Activated CD4-positive, alpha-beta memory T cell treated with anti-CD3 and anti-CD28 coated beads for 36 hours (primary cell): ENCODE measurements around the gene IL10. TPM values are rescaled to one million over a fixed set of nuclear protein-coding genes. Genes with fewer than 3 reads are reported as not detected.
"Not testable (repeated sequence)": the region's sequence is repeated elsewhere in the genome, so short reads cannot be mapped to it uniquely, and the experiment has no call there.

Experiments
- CTCF ChIA-PET: fragments of 350-600 bp; sonication (Branson Sonifier 250); formaldehyde crosslinking; loops from one replicate; lab custom pipeline; 2021; ENCODE audit warnings: antibody characterized with exemption, inconsistent platforms; lab: Charles Lee
- POLR2A ChIA-PET: fragments of 350-600 bp; sonication (Branson Sonifier 250); formaldehyde crosslinking; loops from one replicate; lab custom pipeline; 2021; ENCODE audit warnings: antibody characterized with exemption; lab: Charles Lee
- DNase-seq: peaks from one replicate; pipeline ENCODE4 v3.0.0-alpha.2; 2020
- H3K27ac Mint-ChIP-seq: one replicate; pipeline ENCODE4 v1.8.0; 2021; ENCODE audit warnings: mixed read lengths
- H3K27me3 Mint-ChIP-seq: one replicate; pipeline ENCODE4 v1.8.0; 2021; ENCODE audit warnings: mixed read lengths
- H3K36me3 Mint-ChIP-seq: one replicate; pipeline ENCODE4 v1.8.0; 2021; ENCODE audit warnings: mixed read lengths
- H3K4me1 Mint-ChIP-seq: one replicate; pipeline ENCODE4 v1.8.0; 2021; ENCODE audit warnings: low read depth, mixed read lengths
- H3K4me3 Mint-ChIP-seq: one replicate; pipeline ENCODE4 v1.8.0; 2021; ENCODE audit warnings: mild to moderate bottlenecking, mixed read lengths
- H3K9me3 Mint-ChIP-seq: one replicate; pipeline ENCODE4 v1.8.0; 2021; ENCODE audit warnings: mixed read lengths
- intact Hi-C: fragments of 100-400 bp; cut with micrococcal nuclease; formaldehyde crosslinking; loops from one replicate; pipeline ENCODE4 v1.15.1; 2023
- total RNA-seq, 2 experiments: library from RNA; stranded (reverse); gene quantifications; one replicate each; pipeline ENCODE4 v1.2.3, GENCODE V29; 2021

The IL10 gene
- total RNA-seq, 2 experiments from 2014 or later = 17.3 to 18.5 TPM

- POLR2A ChIA-PET = interaction anchor here (0.8 to 3.9 kb wide), 6 partner anchors 11 to 43 kb away, joined by 3 to 34 read pairs (median 8); partner anchors contain the start of genes IL10 and IL19
- intact Hi-C loops = no loop called here
- DNase-seq = no peak
- Mint-ChIP-seq H3K4me3 (no peak overlapping the region), H3K9me3 (no peaks in the 10 kb centered on the region), H3K27ac (peak overlapping the region; percentile 82), H3K4me1 (peaks cover 59% of the 10 kb centered on the region), H3K27me3 (peaks cover 18% of the 10 kb centered on the region), H3K36me3 (peaks cover 2% of the 10 kb centered on the region)
- CTCF ChIA-PET = interaction anchor here (0.7 to 6.5 kb wide), 6 partner anchors 16 to 49 kb away, joined by 3 to 43 read pairs (median 9); partner anchors contain the start of gene IL19
Observed at GRCh38 chr1:206783506-206783905, 11.2 kb upstream of the IL10 start.

- no peak overlapping the region for H3K4me3 Mint-ChIP-seq
- POLR2A ChIA-PET = interaction anchor here (1.1 to 3.9 kb wide), 5 partner anchors 10 to 21 kb away, joined by 3 to 34 read pairs (median 5); partner anchors contain the start of genes IL10 and IL19
Observed at GRCh38 chr1:206782448-206782847, 10.2 kb upstream of the IL10 start.

GRCh38 chr1:206779638-206780037 is 7.3 kb upstream of the IL10 start:
- intact Hi-C loops = no loop called here
- no peak overlapping the region for H3K27ac Mint-ChIP-seq
- peaks cover 28% of the 10 kb centered on the region for H3K4me1 Mint-ChIP-seq
- H3K36me3 Mint-ChIP-seq = no peaks in the 10 kb centered on the region
- ChIA-PET POLR2A (no interaction called here), CTCF (interaction anchor here (4.5 kb wide), 1 partner anchor 45 kb away, joined by 19 read pairs; no protein-coding TSS in a partner anchor)
- DNase-seq = no peak
- H3K4me3 Mint-ChIP-seq = no peak overlapping the region
- H3K27me3 Mint-ChIP-seq = peaks cover 1% of the 10 kb centered on the region
- H3K9me3 Mint-ChIP-seq = no peaks in the 10 kb centered on the region

More at GRCh38 chr1:206782448-206782847, 10.2 kb upstream of the IL10 start:
- intact Hi-C loops = no loop called here
- Mint-ChIP-seq H3K4me1 (peaks cover 54% of the 10 kb centered on the region), H3K9me3 (no peaks in the 10 kb centered on the region), H3K27ac (peak overlapping the region; percentile 62), H3K27me3 (peaks cover 13% of the 10 kb centered on the region), H3K36me3 (peaks cover 2% of the 10 kb centered on the region)
- CTCF ChIA-PET = interaction anchor here (0.8 to 6.5 kb wide), 6 partner anchors 15 to 199 kb away, joined by 3 to 43 read pairs (median 7); partner anchors contain the start of gene IL19
- DNase-seq = peak; percentile 41

- intact Hi-C loops, H3K9me3 Mint-ChIP-seq, H3K4me3 Mint-ChIP-seq, DNase-seq, H3K27me3 Mint-ChIP-seq, H3K36me3 Mint-ChIP-seq, H3K27ac Mint-ChIP-seq: not testable (repeated sequence)
- peaks cover 26% of the 10 kb centered on the region for H3K4me1 Mint-ChIP-seq
- CTCF ChIA-PET = interaction anchor here (1.0 kb wide), 1 partner anchor 31 kb away, joined by 3 read pairs; no protein-coding TSS in a partner anchor
- POLR2A ChIA-PET = interaction anchor here (1.1 kb wide), 1 partner anchor 130 kb away, joined by 3 read pairs; no protein-coding TSS in a partner anchor
Observed at GRCh38 chr1:206778911-206779310, 6.6 kb upstream of the IL10 start.

- ChIA-PET POLR2A (interaction anchor here (1.1 kb wide), 1 partner anchor 131 kb away, joined by 3 read pairs; no protein-coding TSS in a partner anchor), CTCF (interaction anchor here (0.7 to 1.0 kb wide), 2 partner anchors 16 to 32 kb away, joined by 3 read pairs; no protein-coding TSS in a partner anchor)
- no peaks in the 10 kb centered on the region for H3K9me3 Mint-ChIP-seq
- peaks cover 26% of the 10 kb centered on the region for H3K4me1 Mint-ChIP-seq
- intact Hi-C loops = no loop called here
- H3K27ac Mint-ChIP-seq = no peak overlapping the region
- no peak overlapping the region for H3K4me3 Mint-ChIP-seq
- H3K27me3 Mint-ChIP-seq = peaks cover 2% of the 10 kb centered on the region
- no peak for DNase-seq
- no peaks in the 10 kb centered on the region for H3K36me3 Mint-ChIP-seq
Observed at GRCh38 chr1:206778031-206778430, 5.7 kb upstream of the IL10 start.

- Mint-ChIP-seq H3K9me3 (no peaks in the 10 kb centered on the region), H3K27ac (no peak overlapping the region), H3K36me3 (no peaks in the 10 kb centered on the region), H3K27me3 (peaks cover 4% of the 10 kb centered on the region), H3K4me1 (peaks cover 26% of the 10 kb centered on the region), H3K4me3 (no peak overlapping the region)
- intact Hi-C loops = no loop called here
- ChIA-PET CTCF (interaction anchor here (1.0 to 13.9 kb wide), 2 partner anchors 40 to 206 kb away, joined by 3 to 123 read pairs; no protein-coding TSS in a partner anchor), POLR2A (no interaction called here)
- no peak for DNase-seq
Observed at GRCh38 chr1:206776229-206776628, 3.9 kb upstream of the IL10 start.

- Mint-ChIP-seq H3K4me1 (peaks cover 48% of the 10 kb centered on the region), H3K27me3 (peaks cover 6% of the 10 kb centered on the region), H3K36me3 (no peaks in the 10 kb centered on the region), H3K4me3 (no peak overlapping the region), H3K9me3 (no peaks in the 10 kb centered on the region), H3K27ac (no peak overlapping the region)
- no peak for DNase-seq
- POLR2A ChIA-PET = interaction anchor here (0.6 to 3.0 kb wide), 2 partner anchors 21 to 34 kb away, joined by 3 to 8 read pairs; no protein-coding TSS in a partner anchor
- intact Hi-C loops = no loop called here
- CTCF ChIA-PET = interaction anchor here (1.2 to 13.9 kb wide), 3 partner anchors 34 to 38 kb away, joined by 4 to 123 read pairs (median 9); no protein-coding TSS in a partner anchor
Observed at GRCh38 chr1:206774093-206774492, 1.8 kb upstream of the IL10 start.

- Mint-ChIP-seq H3K4me1 (peaks cover 70% of the 10 kb centered on the region), H3K27me3 (peaks cover 6% of the 10 kb centered on the region), H3K36me3 (no peaks in the 10 kb centered on the region), H3K4me3 (peak overlapping the region; percentile 61), H3K9me3 (no peaks in the 10 kb centered on the region), H3K27ac (peak overlapping the region; percentile 26)
- ChIA-PET POLR2A (interaction anchor here (1.3 to 6.1 kb wide), 8 partner anchors 11 to 35 kb away, joined by 3 to 44 read pairs (median 6); no protein-coding TSS in a partner anchor), CTCF (interaction anchor here (0.7 to 13.9 kb wide), 7 partner anchors 15 to 162 kb away, joined by 3 to 123 read pairs (median 7); partner anchors contain the start of gene IL20)
- intact Hi-C loops = no loop called here
- no peak for DNase-seq
Observed at GRCh38 chr1:206771338-206771692, 979 bp downstream of the IL10 start.

- Mint-ChIP-seq H3K27me3 (peaks cover 6% of the 10 kb centered on the region), H3K4me1 (peaks cover 76% of the 10 kb centered on the region), H3K4me3 (peak within 1 kb of the TSS; percentile 61), H3K9me3 (no peaks in the 10 kb centered on the region), H3K27ac (peak within 1 kb of the TSS; percentile 71), H3K36me3 (no peaks in the 10 kb centered on the region)
- POLR2A ChIA-PET = interaction anchor here (1.3 to 6.1 kb wide), 8 partner anchors 12 to 34 kb away, joined by 3 to 44 read pairs (median 5); no protein-coding TSS in a partner anchor
- intact Hi-C loops = no loop called here
- peak; percentile 35 for DNase-seq
- CTCF ChIA-PET = interaction anchor here (0.7 to 13.9 kb wide), 12 partner anchors 11 to 163 kb away, joined by 3 to 123 read pairs (median 15); partner anchors contain the start of gene IL20
Observed at GRCh38 chr1:206770531-206771337, 1.6 kb downstream of the IL10 start, which contains the start of gene IL19. TSS of gene IL19 (plus strand) at chr1:206770773. CDS start at chr1:206836663, 65,890 bp downstream.

- CTCF ChIA-PET = interaction anchor here (0.6 to 13.9 kb wide), 14 partner anchors 11 to 213 kb away, joined by 3 to 123 read pairs (median 13); no protein-coding TSS in a partner anchor
- Mint-ChIP-seq H3K36me3 (no peaks in the 10 kb centered on the region), H3K27ac (peak overlapping the region; percentile 71), H3K4me3 (peak overlapping the region; percentile 25), H3K9me3 (no peaks in the 10 kb centered on the region), H3K27me3 (peaks cover 6% of the 10 kb centered on the region), H3K4me1 (peaks cover 78% of the 10 kb centered on the region)
- intact Hi-C loops = loop anchor here (1.0 to 2.0 kb wide), 3 partner anchors 15 to 34 kb away; no protein-coding TSS in a partner anchor
- peak; percentile 87 for DNase-seq
- POLR2A ChIA-PET = interaction anchor here (0.6 to 6.1 kb wide), 11 partner anchors 10 to 35 kb away, joined by 3 to 44 read pairs (median 6); no protein-coding TSS in a partner anchor
Observed at GRCh38 chr1:206769304-206769731, 3.0 kb downstream of the IL10 start.
